GM23248 (cell line): ENCODE measurements around the gene PLEKHA4.

ENCODE experiments used
- EZH2 ChIP-seq: fragments of 200-600 bp; sonication (generic); IDR thresholded peaks from 2 replicates; pipeline ENCODE4 v1.6.1; 2018; ENCODE audit warnings: antibody characterized with exemption, mild to moderate bottlenecking; ENCODE audit not compliant: insufficient read depth, poor library complexity, severe bottlenecking
- EZH2phosphoT487 ChIP-seq: fragments of 200-600 bp; sonication (generic); IDR thresholded peaks from 2 replicates; pipeline ENCODE4 v1.6.1; 2018; ENCODE audit warnings: antibody characterized with exemption, moderate library complexity, mild to moderate bottlenecking, low read depth; ENCODE audit not compliant: insufficient read depth

GRCh38 chr19:48819366-48819816 lies 49.0 kb downstream of the PLEKHA4 start:
- TF ChIP-seq EZH2, result no peak
- no peak for TF ChIP-seq EZH2phosphoT487
